Right ventricle myocardium superior (tissue), 1 donor: ENCODE data around the gene HOPX. TPM values are rescaled to one million over a fixed set of nuclear protein-coding genes. Genes with fewer than 3 reads are reported as not detected.
"Not testable (repeated sequence)": the region's sequence is repeated elsewhere in the genome, so short reads cannot be mapped to it uniquely, and the experiment has no call there.

Source experiments
- ATAC-seq: fragments of 200-7000 bp; cut with Tn5 transposase; one replicate; pipeline ENCODE4 v1.9.1; 2020; ENCODE audit warnings: mild to moderate bottlenecking; ENCODE audit not compliant: poor library complexity
- DNase-seq: peaks from one replicate; pipeline ENCODE4 v3.0.0-alpha.2; 2020
- intact Hi-C: fragments of 100-400 bp; cut with DNase I; formaldehyde crosslinking; loops from one replicate; pipeline ENCODE4 v1.11.2; 2022
- total RNA-seq: library from RNA; stranded (reverse); fragmentation: NEBNext Ultra II Directional; extraction: Animal tissue kit (Norgen Biotek cat#: 25700); gene quantifications from one replicate; pipeline ENCODE4 v1.2.1, GENCODE V29; 2021
- donor health status: DM: no; HTN: yes; CAD: no; lungs with severe emphysema.

Gene HOPX
- total RNA-seq, 1 donor from 2014 or later = 23.7 TPM

- DNase-seq = no peak
- intact Hi-C loops = no loop called here
- no peak for ATAC-seq
Observed at GRCh38 chr4:56691425-56691824, 10.3 kb upstream of the HOPX start.

- intact Hi-C loops = no loop called here
- DNase-seq = no peak
- ATAC-seq = no peak
Observed at GRCh38 chr4:56690393-56690792, 9.3 kb upstream of the HOPX start.

- intact Hi-C loops = no loop called here
- DNase-seq = no peak
- ATAC-seq = no peak
Observed at GRCh38 chr4:56689201-56689969, 8.3 kb upstream of the HOPX start.

GRCh38 chr4:56688094-56688647, 7.1 kb upstream of the HOPX start:
- ATAC-seq (no peak), DNase-seq (no peak)
- intact Hi-C loops = no loop called here

GRCh38 chr4:56686537-56687231, 5.6 kb upstream of the HOPX start:
- ATAC-seq = no peak
- DNase-seq = no peak
- intact Hi-C loops = no loop called here

GRCh38 chr4:56684320-56685050, 3.4 kb upstream of the HOPX start:
- intact Hi-C loops = no loop called here
- ATAC-seq (no peak), DNase-seq (no peak)

GRCh38 chr4:56683455-56683854, 2.4 kb upstream of the HOPX start:
- intact Hi-C loops = no loop called here
- ATAC-seq (no peak), DNase-seq (no peak)

GRCh38 chr4:56681853-56682525, 893 bp upstream of the HOPX start:
- intact Hi-C loops = no loop called here
- no peak for ATAC-seq

GRCh38 chr4:56680266-56680665, 830 bp downstream of the HOPX start:
- no peak for DNase-seq
- intact Hi-C loops = no loop called here
- peak; percentile 76 for ATAC-seq

More at GRCh38 chr4:56681853-56682525, 893 bp upstream of the HOPX start:
- DNase-seq = no peak

- no peak for DNase-seq
- intact Hi-C loops = no loop called here
- ATAC-seq = peak; percentile 62
Observed at GRCh38 chr4:56677711-56678110, 3.4 kb downstream of the HOPX start.

GRCh38 chr4:56674984-56675383, 6.1 kb downstream of the HOPX start:
- DNase-seq = no peak
- ATAC-seq = no peak
- intact Hi-C loops = no loop called here

- ATAC-seq = no peak
- intact Hi-C loops = no loop called here
- DNase-seq = no peak
Observed at GRCh38 chr4:56671860-56672259, 9.2 kb downstream of the HOPX start.

- DNase-seq (no peak), ATAC-seq (no peak)
- intact Hi-C loops = no loop called here
Observed at GRCh38 chr4:56671373-56671772, 9.7 kb downstream of the HOPX start.

GRCh38 chr4:56668267-56668666, 12.8 kb downstream of the HOPX start:
- ATAC-seq = no peak
- intact Hi-C loops = no loop called here
- no peak for DNase-seq

- DNase-seq, intact Hi-C loops, ATAC-seq: not testable (repeated sequence)
Observed at GRCh38 chr4:56667396-56667795, 13.7 kb downstream of the HOPX start.

GRCh38 chr4:56666279-56666678, 14.8 kb downstream of the HOPX start:
- intact Hi-C loops = no loop called here
- ATAC-seq (no peak), DNase-seq (no peak)

- intact Hi-C loops = no loop called here
- ATAC-seq = no peak
Observed at GRCh38 chr4:56665781-56666180, 15.3 kb downstream of the HOPX start.

GRCh38 chr4:56662782-56663468, 18.2 kb downstream of the HOPX start:
- intact Hi-C loops = no loop called here
- DNase-seq (no peak), ATAC-seq (peak; percentile 83)

More at GRCh38 chr4:56665781-56666180, 15.3 kb downstream of the HOPX start:
- DNase-seq = no peak
